Head of caudate nucleus (tissue), 42 donors: ENCODE data around the gene POLD2.
A peak's percentile ranks its signal among the peaks of the same experiment; 100 is the strongest.

Experiments used
- DNase-seq, 42 donors: peaks; one replicate each; pipeline versions ENCODE4 v3.0.0 to v3.0.0-alpha.2; 2020 to 2021; ENCODE audit warnings: mixed read lengths in 7 of 42
- intact Hi-C: fragments of 100-400 bp; cut with DNase I; formaldehyde crosslinking; loops from one replicate; pipeline ENCODE4 v1.15.0; 2022

Gene POLD2

GRCh38 chr7:44076101-44076895, 47.0 kb downstream of the POLD2 start:
- DNase-seq: no peak
- intact Hi-C loops: no loop called here

DNA sequence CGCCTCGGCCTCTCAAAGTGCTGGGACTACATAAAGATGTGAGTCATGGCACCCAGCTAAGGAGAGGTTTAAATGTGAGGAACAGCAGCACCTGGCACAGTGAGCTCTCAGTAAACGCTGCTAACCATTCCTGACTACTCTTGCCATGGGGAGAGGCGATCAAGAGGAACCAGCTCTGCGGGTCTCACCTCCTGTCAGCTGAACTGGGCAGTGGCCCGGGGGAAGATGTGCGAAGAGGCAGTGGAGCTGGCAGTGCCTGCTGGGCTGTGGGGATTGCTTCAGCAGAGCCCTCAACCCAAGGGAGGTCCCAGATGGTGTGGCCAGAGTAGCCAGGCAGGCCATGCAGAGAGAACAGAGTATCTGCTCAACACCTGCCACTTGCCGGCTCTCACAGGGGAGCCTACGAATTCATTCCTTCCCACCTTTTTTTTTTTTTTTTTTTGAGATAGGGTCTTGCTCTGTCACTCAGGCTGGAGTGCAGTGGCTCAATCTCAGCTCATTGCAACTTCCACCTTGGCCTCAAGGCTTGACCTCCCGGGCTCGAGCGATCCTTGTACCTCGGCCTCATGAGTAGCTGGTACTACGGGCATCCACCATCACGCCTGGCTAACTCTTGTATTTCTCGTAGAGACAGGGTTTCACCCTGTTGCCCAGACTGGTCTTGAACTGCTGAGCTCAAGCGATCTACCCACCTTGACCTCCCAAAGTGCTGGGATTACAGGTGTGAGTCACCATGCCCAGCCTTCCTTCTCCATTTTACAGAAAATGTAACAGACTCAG, 47.9 kb downstream of the POLD2 start:
- DNase-seq: no peak

DNA sequence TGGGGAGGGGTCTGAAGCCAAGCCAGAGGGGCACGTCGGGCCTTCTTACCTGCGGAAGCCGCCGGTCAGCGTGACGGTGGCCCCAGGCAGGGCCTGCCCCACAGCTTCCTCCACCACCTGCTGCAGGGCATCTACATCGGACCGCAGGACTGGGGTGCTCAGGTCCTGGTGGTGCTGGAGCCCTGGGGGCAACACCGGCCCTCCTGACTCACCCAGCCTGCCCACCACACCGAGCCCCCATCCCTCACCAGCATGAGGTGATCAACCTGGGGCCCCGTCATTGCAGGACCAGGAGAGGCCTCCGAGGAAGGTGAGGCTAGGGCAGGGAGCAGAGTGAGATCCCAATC, 49.0 kb downstream of the POLD2 start:
- intact Hi-C loops: no loop called here
- no peak for DNase-seq

More for the DNA sequence above, 47.9 kb downstream of the POLD2 start:
- intact Hi-C loops: no loop called here

GRCh38 chr7:44073664-44074348, 49.5 kb downstream of the POLD2 start:
- peak in 41 of 42 donors; percentile 50 to 88 (median 79) for DNase-seq
- intact Hi-C loops: no loop called here

- DNase-seq: peak in 38 of 42 donors; percentile 32 to 81 (median 58)
- intact Hi-C loops: no loop called here
Observed at GRCh38 chr7:44072364-44073231, 50.8 kb downstream of the POLD2 start.

GRCh38 chr7:44071726-44072363, 51.5 kb downstream of the POLD2 start:
- DNase-seq: no peak
- intact Hi-C loops: no loop called here

DNA sequence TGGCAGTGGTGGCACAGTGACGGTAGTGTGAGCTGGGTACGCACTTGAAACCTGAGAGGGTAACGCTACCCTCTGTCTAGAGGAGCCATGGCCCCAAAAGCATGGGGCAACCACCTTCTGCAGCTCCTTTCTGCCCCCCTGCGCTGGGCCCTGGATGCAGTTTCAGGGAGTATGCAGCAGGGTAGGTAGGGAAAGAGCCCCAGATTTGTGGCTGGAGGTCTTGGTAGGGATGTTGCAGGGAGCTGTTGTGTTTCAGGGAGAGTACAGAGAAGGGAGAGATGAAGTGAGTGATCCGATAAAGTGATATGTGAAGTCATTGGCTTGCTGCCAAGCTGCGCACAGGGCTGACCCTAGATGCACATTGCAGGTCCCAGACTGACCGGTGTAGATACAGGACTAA, 55.3 kb downstream of the POLD2 start:
- intact Hi-C loops: no loop called here
- DNase-seq: peak in 2 of 42 donors; percentile 9 to 24

GRCh38 chr7:44067064-44067951, 56.0 kb downstream of the POLD2 start:
- DNase-seq: peak in 3 of 42 donors; percentile 4 to 13 (median 6)
- intact Hi-C loops: no loop called here

GRCh38 chr7:44066494-44067063, 56.8 kb downstream of the POLD2 start:
- DNase-seq: peak in 2 of 42 donors; percentile 8 to 22
- intact Hi-C loops: no loop called here

GRCh38 chr7:44066111-44066460, 57.3 kb downstream of the POLD2 start:
- intact Hi-C loops: no loop called here
- DNase-seq: peak in 1 of 42 donors; percentile 5

DNA sequence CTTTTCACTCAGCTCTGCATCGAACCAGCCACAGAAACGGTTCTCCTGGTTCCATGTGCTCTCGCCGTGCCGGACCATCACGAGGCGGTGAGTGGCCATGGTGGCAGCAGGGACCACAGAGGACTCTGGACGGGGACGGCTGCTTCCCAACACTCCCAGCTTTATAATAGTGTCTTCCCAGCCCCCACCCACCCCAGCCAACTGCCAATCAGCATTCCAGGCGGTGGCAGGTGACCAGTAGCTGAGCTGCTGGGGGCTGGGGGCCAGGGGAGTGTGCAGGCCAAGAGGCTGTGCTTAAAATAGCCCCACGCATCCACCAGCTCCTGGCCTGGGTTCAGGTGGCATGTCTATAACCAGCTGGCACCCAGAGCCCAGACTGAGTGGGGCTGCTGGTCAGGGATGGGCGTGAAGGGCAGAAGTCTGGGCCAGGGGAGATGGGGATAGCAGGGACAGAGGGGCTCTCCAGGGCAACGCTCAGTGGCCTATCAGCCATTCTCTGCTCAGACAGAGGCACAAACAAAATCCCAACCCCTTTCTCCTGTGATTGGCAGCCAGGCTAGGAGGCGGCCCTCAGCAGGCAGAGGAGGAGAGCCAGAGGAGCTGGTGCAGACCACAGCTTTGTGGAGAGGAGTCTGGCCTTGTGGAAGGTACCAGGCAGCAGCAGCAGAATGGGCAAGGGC, 57.8 kb downstream of the POLD2 start, which contains the start of gene PGAM2:
TSS of gene PGAM2 (minus strand) at position 137 of the 680 bp plus-strand sequence. CDS start at position 99, 38 bp downstream.
- DNase-seq: peak in 33 of 42 donors; percentile 21 to 74 (median 56)
- intact Hi-C loops: no loop called here

DNA sequence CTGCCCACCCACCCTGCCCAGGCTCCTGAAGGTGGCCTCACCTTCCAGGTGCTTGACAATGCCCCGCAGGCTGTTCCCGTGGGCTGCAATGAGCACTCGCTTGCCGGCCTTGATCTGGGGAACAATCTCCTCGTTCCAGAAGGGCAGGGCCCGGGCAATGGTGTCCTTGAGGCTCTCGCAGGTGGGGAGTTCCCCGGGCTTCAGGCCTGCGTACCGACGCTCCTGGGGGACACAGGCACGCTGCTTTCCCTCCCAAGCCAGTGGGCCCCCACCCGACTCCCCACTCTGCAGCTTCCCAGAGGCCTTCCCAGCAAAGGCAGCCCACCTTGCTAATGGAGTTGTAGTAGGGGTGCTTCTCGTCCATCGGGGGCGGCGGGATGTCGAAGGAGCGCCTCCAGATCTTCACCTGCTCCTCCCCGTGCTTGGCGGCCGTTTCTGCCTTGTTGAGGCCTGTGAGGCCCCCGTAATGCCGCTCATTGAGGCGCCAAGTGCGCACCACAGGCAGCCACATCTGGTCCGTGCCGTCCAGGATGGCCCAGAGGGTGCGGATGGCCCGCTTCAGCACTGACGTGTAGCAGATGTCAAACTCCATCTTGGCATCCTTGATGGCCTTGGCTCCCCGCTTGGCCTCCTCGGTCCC, 58.4 kb downstream of the POLD2 start:
- peak in 3 of 42 donors; percentile 6 to 29 (median 12) for DNase-seq
- intact Hi-C loops: no loop called here
